Choroid plexus epithelial cell (primary cell): ENCODE measurements around the gene B4GALNT3.

ENCODE experiments used
- DNase-seq: peaks from one replicate; pipeline ENCODE4 v3.0.0-alpha.2; 2010; ENCODE audit warnings: low read depth
- H3K4me3 ChIP-seq: 2 replicates; pipeline ENCODE4 v1.5.1; 2011; ENCODE audit warnings: low read depth, mild to moderate bottlenecking, control low read depth, low read length, moderate library complexity
- CTCF ChIP-seq: conservative IDR thresholded peaks from 2 replicates; pipeline ENCODE4 v1.5.1; 2011; ENCODE audit warnings: low read depth, mild to moderate bottlenecking, control low read depth, inconsistent platforms, low read length, moderate library complexity

The B4GALNT3 gene

GRCh38 chr12:547883-548470 is 88.2 kb downstream of the B4GALNT3 start:
- DNase-seq = no peak
- no peak overlapping the region for H3K4me3 ChIP-seq
- no peak for TF ChIP-seq CTCF

- no peak overlapping the region for H3K4me3 ChIP-seq
- no peak for DNase-seq
- TF ChIP-seq CTCF = no peak
These were observed 89.8 kb downstream of the B4GALNT3 start for GRCh38 chr12:549476-550082.

GRCh38 chr12:550473-551260 is 90.9 kb downstream of the B4GALNT3 start:
- H3K4me3 ChIP-seq = no peak overlapping the region
- TF ChIP-seq CTCF = no peak
- DNase-seq = no peak

GRCh38 chr12:552466-552865 is 92.7 kb downstream of the B4GALNT3 start:
- no peak overlapping the region for H3K4me3 ChIP-seq
- TF ChIP-seq CTCF = no peak
- no peak for DNase-seq

DNA sequence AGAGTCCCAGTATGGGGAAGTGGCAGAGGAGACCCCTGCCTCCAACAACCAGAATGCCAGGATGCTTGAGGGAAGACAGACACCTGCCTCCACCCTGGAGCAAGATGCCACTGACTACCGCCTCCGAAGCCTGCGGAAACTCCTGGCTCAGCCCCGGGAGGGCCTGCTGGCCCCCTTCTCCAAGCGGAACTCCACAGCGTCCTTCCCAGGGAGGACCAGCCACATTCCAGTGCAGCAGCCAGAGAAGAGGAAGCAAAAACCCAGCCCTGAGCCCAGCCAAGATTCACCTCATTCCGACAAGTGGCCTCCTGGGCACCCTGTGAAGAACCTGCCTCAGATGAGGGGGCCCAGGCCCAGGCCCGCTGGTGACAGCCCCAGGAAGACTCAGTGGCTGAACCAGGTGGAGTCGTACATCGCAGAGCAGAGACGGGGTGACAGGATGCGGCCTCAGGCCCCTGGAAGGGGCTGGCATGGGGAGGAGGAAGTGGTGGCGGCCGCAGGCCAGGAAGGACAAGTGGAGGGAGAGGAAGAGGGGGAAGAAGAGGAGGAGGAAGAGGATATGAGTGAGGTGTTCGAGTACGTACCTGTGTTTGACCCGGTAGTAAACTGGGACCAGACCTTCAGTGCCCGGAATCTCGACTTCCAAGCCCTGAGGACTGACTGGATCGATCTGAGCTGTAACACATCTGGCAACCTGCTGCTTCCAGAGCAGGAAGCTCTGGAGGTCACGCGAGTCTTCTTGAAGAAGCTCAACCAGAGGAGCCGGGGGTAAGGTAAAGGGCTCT is 93.7 kb downstream of the B4GALNT3 start:
- no peak overlapping the region for H3K4me3 ChIP-seq
- no peak for DNase-seq
- TF ChIP-seq CTCF = no peak

DNA sequence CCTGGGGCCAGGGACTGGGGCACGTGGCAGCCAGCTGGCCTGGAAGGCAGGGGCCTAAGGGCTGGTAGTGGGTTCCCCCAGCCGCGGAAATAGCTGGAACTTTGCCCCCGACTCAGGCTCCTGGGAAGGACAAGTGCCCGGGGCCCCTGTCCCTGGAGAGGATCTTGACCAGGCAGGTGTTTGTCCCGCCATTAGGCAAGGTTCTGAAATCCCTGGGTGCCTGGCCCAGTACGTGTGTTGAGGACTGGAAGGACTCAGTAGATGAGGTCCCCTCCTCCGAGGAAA is 94.2 kb downstream of the B4GALNT3 start:
- DNase-seq = no peak
- TF ChIP-seq CTCF = no peak

More for the DNA sequence above, 94.2 kb downstream of the B4GALNT3 start:
- H3K4me3 ChIP-seq = no peak overlapping the region
